Ishikawa (cell line): ENCODE results near the gene IL17RC.

Experiments
- CEBPB ChIP-seq: IDR thresholded peaks from 2 replicates; pipeline ENCODE4 v1.6.1; 2012
- CREB1 ChIP-seq: IDR thresholded peaks from 2 replicates; pipeline ENCODE4 v1.6.1; 2012; ENCODE audit warnings: low read depth
- EGR1 ChIP-seq: IDR thresholded peaks from 2 replicates; pipeline ENCODE4 v1.6.1; 2012
- EP300 ChIP-seq: IDR thresholded peaks from 2 replicates; pipeline ENCODE4 v1.6.1; 2012; ENCODE audit warnings: borderline replicate concordance
- FOXM1 ChIP-seq: IDR thresholded peaks from 2 replicates; pipeline ENCODE4 v1.6.1; 2012; ENCODE audit warnings: low read depth, borderline replicate concordance
- MAX ChIP-seq: IDR thresholded peaks from 2 replicates; pipeline ENCODE4 v1.6.1; 2012
- NFIC ChIP-seq: IDR thresholded peaks from 2 replicates; pipeline ENCODE4 v1.6.1; 2012
- RAD21 ChIP-seq: IDR thresholded peaks from 2 replicates; pipeline ENCODE4 v1.6.1; 2012; ENCODE audit warnings: low read depth
- TAF1 ChIP-seq: IDR thresholded peaks from 2 replicates; pipeline ENCODE4 v1.6.1; 2012; ENCODE audit warnings: low read depth, mild to moderate bottlenecking
- TCF12 ChIP-seq: IDR thresholded peaks from 2 replicates; pipeline ENCODE4 v1.6.1; 2012; ENCODE audit warnings: low read depth
- TEAD4 ChIP-seq: IDR thresholded peaks from 2 replicates; pipeline ENCODE4 v1.6.1; 2012
- YY1 ChIP-seq: IDR thresholded peaks from 2 replicates; pipeline ENCODE4 v1.6.1; 2012; ENCODE audit warnings: low read depth
- ZBTB7A ChIP-seq: IDR thresholded peaks from 2 replicates; pipeline ENCODE4 v1.6.1; 2012; ENCODE audit warnings: low read depth
- TF ChIP-seq, protein P1 (sequence below): IDR thresholded peaks from 2 replicates; pipeline ENCODE4 v1.6.1; 2012; ENCODE audit warnings: low read depth, mild to moderate bottlenecking
- TF ChIP-seq, protein P2 (sequence below): IDR thresholded peaks from 2 replicates; pipeline ENCODE4 v1.6.1; 2012

IL17RC gene

DNA sequence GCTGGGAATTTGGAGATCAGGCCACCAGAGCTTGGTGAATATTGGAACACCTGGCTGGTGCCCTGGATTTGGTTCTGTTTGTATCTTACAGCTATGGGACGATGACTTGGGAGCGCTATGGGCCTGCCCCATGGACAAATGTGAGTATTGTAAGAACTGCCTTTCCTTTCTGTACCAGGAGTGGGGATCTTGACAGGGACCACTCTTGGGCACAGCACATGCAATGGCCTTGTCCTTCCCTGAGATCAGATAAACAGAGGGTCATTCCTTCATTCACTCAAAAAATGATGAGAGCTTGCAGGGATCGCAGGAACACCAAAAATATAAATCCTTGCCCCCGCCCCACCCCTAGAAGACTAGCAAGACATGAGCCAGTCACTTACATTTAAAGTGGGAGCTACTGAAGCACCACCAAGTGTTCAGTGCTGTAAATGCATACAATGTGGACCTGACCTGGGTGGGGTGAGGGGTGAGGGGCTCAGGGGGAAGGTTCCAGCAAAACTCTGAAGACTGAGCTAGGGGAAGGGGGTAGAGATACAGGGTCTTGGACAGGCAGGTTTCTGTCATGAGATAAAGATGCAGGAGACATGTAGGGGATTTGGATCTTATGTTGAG is 14.0 kb downstream of the IL17RC start:
- TF ChIP-seq RAD21 (peak; percentile 22), EGR1 (no peak)

DNA sequence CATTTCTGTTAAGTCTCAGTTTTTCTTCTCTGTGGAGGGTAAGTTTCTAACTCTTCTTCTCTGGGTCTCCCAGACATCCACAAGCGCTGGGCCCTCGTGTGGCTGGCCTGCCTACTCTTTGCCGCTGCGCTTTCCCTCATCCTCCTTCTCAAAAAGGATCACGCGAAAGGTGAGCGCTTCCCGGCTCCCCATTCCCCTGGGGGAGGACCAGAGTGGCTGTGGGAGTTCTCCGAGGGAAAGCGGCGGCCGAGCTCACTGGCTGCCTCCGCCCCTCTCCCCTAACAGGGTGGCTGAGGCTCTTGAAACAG is 15.6 kb downstream of the IL17RC start:
- TF ChIP-seq EGR1 (no peak), MAX (no peak), FOXM1 (no peak), CEBPB (no peak), YY1 (no peak), CREB1 (no peak), TAF1 (no peak), EP300 (no peak), NFIC (no peak), RAD21 (no peak), ZBTB7A (no peak), TEAD4 (no peak), TCF12 (no peak)
- TF ChIP-seq, protein P1, sequence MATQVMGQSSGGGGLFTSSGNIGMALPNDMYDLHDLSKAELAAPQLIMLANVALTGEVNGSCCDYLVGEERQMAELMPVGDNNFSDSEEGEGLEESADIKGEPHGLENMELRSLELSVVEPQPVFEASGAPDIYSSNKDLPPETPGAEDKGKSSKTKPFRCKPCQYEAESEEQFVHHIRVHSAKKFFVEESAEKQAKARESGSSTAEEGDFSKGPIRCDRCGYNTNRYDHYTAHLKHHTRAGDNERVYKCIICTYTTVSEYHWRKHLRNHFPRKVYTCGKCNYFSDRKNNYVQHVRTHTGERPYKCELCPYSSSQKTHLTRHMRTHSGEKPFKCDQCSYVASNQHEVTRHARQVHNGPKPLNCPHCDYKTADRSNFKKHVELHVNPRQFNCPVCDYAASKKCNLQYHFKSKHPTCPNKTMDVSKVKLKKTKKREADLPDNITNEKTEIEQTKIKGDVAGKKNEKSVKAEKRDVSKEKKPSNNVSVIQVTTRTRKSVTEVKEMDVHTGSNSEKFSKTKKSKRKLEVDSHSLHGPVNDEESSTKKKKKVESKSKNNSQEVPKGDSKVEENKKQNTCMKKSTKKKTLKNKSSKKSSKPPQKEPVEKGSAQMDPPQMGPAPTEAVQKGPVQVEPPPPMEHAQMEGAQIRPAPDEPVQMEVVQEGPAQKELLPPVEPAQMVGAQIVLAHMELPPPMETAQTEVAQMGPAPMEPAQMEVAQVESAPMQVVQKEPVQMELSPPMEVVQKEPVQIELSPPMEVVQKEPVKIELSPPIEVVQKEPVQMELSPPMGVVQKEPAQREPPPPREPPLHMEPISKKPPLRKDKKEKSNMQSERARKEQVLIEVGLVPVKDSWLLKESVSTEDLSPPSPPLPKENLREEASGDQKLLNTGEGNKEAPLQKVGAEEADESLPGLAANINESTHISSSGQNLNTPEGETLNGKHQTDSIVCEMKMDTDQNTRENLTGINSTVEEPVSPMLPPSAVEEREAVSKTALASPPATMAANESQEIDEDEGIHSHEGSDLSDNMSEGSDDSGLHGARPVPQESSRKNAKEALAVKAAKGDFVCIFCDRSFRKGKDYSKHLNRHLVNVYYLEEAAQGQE: no peak
- TF ChIP-seq, protein P2, sequence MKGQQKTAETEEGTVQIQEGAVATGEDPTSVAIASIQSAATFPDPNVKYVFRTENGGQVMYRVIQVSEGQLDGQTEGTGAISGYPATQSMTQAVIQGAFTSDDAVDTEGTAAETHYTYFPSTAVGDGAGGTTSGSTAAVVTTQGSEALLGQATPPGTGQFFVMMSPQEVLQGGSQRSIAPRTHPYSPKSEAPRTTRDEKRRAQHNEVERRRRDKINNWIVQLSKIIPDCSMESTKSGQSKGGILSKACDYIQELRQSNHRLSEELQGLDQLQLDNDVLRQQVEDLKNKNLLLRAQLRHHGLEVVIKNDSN: no peak

- TF ChIP-seq MAX: peak; percentile 12; the same call in 1 of the 2 replicates
- TF ChIP-seq FOXM1: no peak
- peak; percentile 53; the same call in 1 of the 2 replicates for TF ChIP-seq RAD21
- TF ChIP-seq, protein P1: no peak
- no peak for TF ChIP-seq EP300
- TF ChIP-seq, protein P2: no peak
- peak; percentile 53 for TF ChIP-seq NFIC
- no peak for TF ChIP-seq EGR1
- TF ChIP-seq ZBTB7A: peak; percentile 22; the same call in 1 of the 2 replicates
- no peak for TF ChIP-seq TCF12
These were observed 16.1 kb downstream of the IL17RC start for GRCh38 chr3:9932843-9933560.

- TF ChIP-seq TAF1: peak; percentile 60
- TF ChIP-seq ZBTB7A: no peak
- TF ChIP-seq, protein P2: peak; percentile 54; the same call in 1 of the 2 replicates
- peak; percentile 96 for TF ChIP-seq MAX
- no peak; the same call in 1 of the 2 replicates for TF ChIP-seq EP300
- peak; percentile 78 for TF ChIP-seq CREB1
These were observed 16.8 kb downstream of the IL17RC start, which contains the start of gene CRELD1 for GRCh38 chr3:9933561-9934234. CRELD1 (plus strand) TSS chr3:9933834; CDS start chr3:9934439, 605 bp downstream.

- TF ChIP-seq NFIC (no peak), TEAD4 (no peak), CEBPB (no peak), ZBTB7A (no peak), MAX (no peak), FOXM1 (no peak), EGR1 (no peak), CREB1 (no peak), RAD21 (no peak), YY1 (no peak), TCF12 (no peak), EP300 (no peak), TAF1 (no peak)
- TF ChIP-seq, protein P2: no peak
- TF ChIP-seq, protein P1: no peak
These were observed 17.3 kb downstream of the IL17RC start for GRCh38 chr3:9934235-9934621.
